Measurements from ENCODE around the gene UHRF1.
"Not testable (repeated sequence)": the region's sequence is repeated elsewhere in the genome, so short reads cannot be mapped to it uniquely, and the experiment has no call there.

UHRF1 gene

GRCh38 chr19:4972509-4973230 is 63.4 kb downstream of the UHRF1 start:
- DNase-seq (ENCODE audit: low spot score) = peak; percentile 93

- no peak for DNase-seq (ENCODE audit: low spot score)
Observed at GRCh38 chr19:4974880-4975469, 65.7 kb downstream of the UHRF1 start.

GRCh38 chr19:4975601-4976000 is 66.3 kb downstream of the UHRF1 start:
- not testable (repeated sequence) for DNase-seq (ENCODE audit: low spot score)

DNA sequence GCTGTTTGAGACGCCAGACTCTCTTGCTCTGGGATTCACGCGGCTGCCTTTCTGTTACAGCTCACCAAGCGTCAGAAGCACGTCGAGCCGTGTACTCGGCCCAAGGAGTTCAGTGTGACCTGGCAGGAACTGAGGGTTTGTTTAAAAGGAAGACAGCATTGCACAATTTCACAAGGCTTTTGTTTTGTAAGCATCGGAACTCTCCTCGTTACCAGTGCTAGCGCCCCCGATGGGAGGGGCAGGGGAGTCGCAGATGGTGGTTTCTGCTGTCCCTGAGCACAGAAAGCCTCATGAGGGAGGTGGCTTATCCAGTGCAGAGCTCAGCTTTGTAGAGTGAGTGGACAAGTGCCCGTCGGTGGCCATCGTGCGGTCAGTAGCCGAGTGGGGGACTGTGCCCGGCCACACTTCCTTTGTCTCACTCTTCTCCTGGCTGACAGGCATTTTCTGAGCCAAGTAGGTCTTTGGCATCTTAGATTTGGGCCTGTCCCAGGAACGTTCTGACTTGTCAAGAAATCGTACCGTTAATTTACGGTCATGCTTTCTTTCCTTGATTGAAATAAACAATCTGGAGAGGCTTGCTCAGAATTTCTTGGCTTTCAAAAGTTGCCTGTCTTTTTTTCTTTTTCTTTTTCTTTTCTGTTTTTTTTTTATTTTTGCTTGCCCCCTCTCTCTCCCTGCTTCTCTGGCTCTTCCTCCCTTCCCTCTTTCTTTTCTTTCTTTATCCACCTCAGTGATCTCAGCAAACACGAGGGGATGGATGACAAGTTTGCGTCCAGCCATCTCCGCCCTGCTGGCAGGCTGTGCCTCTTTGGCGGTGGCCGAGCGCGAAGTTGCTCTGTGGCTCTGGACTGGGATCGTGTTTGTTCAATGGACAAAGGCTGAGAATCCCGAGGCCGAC is 67.3 kb downstream of the UHRF1 start:
- no peak for DNase-seq (ENCODE audit: low spot score)

DNA sequence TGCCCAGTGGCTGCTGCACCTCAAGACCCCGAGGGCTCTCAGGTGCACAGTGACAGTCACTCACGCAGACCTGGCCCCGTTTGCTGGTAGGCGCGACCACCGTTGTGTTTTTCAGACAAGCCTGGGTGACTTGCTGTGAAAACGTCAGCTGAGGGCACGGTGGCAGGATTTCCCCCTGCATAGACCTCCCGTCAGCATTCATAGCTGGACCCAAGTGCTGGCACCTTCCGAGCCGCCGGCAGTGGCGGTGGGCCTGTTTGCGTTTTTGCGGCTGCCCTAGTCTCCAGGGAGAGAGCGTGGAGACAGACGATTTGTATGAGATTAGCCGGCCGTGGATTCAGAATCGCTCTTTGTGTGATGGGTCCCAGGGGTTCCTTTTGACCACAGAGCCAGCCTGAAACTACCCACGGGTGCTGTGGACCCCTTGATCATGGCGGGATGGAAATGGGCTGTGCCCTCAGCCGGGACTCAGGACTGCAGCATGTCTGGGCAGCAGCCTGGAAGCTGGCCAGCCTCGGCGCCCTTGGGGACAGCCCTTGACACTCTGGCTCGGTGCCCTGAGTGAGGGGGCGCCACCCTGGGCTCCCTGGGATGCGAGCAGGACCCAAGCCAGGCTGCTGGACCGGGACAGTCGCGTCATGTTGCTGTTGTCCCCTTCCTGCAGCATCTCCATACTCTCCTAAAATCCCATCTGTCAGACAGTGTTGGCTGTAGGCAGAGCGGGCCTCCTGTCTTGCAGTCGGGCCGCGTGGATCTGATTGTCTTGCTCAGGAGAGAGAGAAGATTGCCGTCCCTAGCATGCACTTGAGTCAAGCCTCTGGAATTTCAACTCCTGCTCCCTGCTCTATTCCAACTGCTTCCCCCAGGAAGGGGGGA is 68.2 kb downstream of the UHRF1 start:
- DNase-seq (ENCODE audit: low spot score) = no peak

DNA sequence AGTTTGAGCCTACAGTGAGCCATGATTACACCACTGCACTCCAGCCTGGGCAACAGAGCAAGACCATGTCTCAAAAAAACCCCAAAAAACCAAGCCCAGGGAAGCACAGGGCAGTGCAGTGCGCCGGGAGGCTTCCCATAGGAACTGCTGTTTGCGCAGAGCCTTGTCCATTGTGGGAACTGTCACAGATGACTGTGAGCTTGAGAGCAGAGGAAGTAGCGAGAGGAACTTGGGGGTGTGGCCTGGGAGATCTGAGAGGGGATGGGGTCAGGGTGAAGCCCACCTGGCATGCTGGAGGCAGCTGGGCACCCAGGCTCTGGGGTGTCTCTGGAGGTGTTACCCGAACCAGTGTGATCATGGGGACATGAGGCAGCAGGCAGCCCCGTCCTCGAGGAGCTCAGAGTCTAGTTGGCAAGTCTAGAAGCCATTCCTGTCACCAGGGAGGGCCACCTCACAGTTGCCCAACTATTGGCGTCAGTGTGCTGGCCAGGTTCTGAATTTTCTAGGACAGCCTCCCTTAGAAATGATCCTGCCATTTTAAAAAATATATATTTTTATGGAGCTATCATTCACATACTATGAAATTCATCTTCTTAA is 70.0 kb downstream of the UHRF1 start:
- DNase-seq (ENCODE audit: low spot score) = no peak

GRCh38 chr19:4980067-4980466 is 70.8 kb downstream of the UHRF1 start:
- DNase-seq (ENCODE audit: low spot score) = no peak

GRCh38 chr19:4980838-4981680 is 71.8 kb downstream of the UHRF1 start:
- no peak for DNase-seq (ENCODE audit: low spot score)

GRCh38 chr19:4981681-4981958 is 72.3 kb downstream of the UHRF1 start:
- no peak for DNase-seq (ENCODE audit: low spot score)

DNA sequence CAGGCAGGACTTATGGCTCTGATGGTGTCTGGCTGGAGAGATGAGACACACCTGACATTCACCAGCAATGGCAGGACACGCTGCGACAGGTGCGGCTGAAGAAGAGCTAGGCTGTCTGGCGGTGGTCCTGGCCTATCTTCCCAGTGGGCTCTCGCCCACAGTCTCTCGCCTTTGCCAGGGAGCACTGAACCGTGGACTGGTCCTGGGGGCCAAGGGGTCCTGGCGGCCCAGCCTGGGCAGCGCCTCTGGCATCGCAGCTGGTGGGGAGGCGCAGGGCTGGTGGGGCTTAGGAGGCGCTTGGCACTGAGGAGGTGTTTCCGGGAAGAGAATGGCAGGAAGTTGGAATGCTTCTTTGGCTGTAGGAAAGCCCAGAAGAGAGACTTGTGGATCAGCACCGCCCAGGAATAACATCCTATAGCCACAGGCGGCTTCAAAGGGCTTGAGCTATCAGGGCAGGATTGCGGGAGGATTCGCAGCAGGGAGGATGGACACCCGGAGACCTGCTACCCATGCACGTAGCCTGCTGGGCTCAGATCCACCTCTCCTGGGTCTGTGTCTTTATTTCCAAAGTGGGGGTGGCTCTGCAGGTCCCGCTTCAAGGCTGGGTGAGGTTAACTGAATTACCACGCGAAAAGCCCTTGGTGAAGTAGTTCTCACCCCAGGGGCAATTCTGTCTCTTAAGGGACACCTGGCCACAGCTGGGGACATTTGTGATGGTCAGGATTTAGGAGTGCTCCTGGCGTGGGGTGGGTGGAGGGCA is 74.2 kb downstream of the UHRF1 start:
- DNase-seq (ENCODE audit: low spot score) = no peak

DNA sequence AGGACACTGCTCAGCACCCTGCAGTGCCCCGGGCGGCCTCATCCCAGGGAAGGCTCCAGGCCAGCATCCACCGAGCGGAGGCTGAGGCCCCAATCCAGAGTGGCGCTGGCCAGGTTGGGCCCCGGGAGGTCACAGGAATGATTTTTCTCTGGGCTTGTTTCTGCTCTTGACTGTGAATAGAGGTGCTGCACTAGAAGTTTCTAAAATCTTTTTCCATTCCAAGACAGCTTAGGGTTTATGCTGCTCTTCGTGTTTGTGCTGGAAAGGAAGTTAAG is 74.7 kb downstream of the UHRF1 start:
- no peak for DNase-seq (ENCODE audit: low spot score)

- no peak for DNase-seq (ENCODE audit: low spot score)
Observed at GRCh38 chr19:4984438-4984990, 75.2 kb downstream of the UHRF1 start.

DNA sequence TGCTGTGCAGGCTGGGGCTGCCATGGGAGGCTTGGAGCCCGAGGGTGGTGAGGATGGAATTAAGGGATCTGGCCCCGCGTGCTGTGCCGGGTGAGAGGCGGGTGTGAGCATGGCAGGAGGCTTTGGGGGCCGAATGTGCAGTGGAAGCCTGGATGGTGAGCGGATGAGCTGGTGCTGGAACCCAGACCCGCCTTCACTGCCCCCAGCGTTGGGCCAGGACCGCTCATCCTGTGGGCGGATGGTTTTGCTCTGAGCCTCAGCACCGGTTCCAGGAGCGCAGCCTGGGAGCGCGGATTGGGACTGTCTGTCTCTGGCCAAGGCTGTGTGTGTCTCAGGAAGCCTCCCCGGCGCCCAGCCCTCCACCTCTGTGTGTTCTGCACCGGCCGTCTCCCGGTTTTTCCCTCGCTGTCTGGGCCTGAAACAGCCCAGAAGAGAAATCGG is 76.3 kb downstream of the UHRF1 start:
- DNase-seq (ENCODE audit: low spot score) = no peak

GRCh38 chr19:4986056-4986455 is 76.8 kb downstream of the UHRF1 start:
- DNase-seq (ENCODE audit: low spot score) = no peak

DNA sequence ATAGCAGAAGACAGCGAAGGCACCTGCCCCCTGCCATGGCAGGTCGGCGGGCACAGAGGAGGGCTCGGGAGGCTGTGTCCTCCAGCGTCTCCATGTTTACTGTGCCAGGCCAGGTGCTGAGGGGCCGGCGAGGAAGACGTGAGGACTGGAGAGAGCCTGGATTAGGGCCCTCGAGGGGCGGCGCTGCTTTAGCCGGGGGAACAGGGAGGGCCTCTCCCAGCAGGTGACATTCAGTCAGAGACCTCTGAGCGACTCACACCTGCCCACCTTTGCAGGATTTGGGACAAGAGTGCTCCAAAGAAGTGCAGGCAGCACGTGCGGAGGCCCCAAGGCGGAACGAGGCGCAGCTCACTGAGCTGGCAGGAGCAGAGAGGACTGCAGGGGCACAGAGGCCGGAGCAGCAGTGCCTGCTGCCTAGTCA is 77.2 kb downstream of the UHRF1 start:
- DNase-seq (ENCODE audit: low spot score) = no peak

DNA sequence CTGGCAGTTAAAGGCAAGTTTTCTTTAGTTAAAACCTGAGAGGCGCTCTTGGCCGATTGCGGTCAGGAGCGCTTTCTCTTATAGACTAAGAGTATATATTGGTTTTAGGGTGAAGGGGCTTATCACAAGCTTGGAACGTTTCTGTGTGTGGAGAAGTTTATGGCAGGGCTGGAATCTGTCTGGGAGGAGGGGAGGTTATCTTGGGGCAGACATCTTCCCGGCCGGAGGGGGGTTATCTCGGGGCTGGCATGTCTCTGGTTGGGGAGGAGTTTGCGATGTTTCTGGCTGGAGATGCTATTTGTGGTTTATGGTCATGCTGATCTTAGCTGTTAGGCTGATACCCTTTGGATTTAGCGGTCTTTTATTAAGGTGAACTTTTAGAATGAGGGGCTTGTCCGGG is 78.0 kb downstream of the UHRF1 start:
- DNase-seq (ENCODE audit: low spot score) = no peak

DNA sequence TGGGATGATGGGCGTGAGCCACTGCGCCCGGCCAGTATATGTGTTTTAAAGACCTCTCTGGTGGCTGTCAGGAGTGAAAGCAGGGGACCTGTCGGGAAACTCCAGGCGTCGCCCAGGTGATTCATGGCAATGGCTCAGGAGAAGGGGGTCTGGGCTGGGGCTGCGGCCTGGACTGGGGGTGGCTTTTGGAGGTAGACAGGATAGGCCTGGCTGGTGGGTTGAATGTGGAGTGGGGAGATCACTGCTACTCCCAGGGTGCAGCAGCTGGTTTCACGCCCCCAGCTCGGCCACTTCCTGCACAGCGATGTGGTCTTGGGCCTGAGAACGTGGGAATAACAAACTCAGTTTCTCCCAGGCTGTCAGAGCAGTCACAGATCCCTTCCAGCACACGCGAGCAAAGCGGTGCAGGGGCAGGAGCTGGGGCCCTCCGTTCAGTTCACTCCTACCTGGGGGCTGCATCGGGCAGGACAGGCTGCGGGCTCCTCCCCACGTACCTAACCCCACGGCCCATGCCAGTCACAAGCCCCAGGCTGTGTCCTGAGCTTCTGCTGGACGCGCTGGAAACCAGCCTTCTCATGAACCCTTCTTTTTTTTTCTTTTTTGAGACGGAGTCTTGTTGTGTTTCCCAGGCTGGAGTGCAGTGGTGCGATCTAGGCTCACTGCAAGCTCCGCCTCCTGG is 78.5 kb downstream of the UHRF1 start:
- DNase-seq (ENCODE audit: low spot score) = no peak

GRCh38 chr19:4988770-4989251 is 79.5 kb downstream of the UHRF1 start:
- no peak for DNase-seq (ENCODE audit: low spot score)

DNA sequence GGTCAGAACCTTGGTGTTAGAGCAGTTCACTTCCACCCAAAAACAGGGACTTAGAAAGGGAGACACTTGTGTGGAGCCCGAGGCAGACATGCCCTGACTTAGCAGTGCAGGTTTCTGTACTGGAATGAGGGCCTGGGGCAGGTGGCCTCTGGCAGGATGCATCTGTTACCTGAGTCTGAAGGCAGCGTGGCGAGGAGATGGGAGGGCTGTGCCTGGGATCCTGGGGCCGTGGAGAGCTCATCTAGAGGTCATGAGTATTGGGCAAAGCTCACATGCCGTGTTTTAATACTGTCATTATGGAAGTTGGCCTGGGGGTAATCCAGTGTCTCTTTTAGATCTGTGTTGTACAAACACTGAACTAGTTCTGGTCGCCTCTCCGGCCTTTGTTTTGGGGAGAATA is 81.0 kb downstream of the UHRF1 start:
- DNase-seq (ENCODE audit: low spot score) = no peak

Data from SW480 (cell line).